Peyer's patch (tissue), 4 donors: ENCODE measurements around the gene TMEM178B. TPM values are rescaled to one million over a fixed set of nuclear protein-coding genes. Genes with fewer than 3 reads are reported as not detected.

Experiments used
- DNase-seq, 3 donors: peaks; one replicate each; pipeline ENCODE4 v3.0.0-alpha.2; 2017 to 2019
- H3K27ac ChIP-seq, 4 donors: fragments of 200-600 bp; sonication (generic); one replicate each; pipeline ENCODE4 v1.5.1; 2016 to 2019
- H3K27me3 ChIP-seq, 2 donors: fragments of 200-600 bp; sonication (generic); one replicate each; pipeline ENCODE4 v1.5.1; 2019
- H3K36me3 ChIP-seq, 3 donors: fragments of 200-600 bp; sonication (generic); one replicate each; pipeline ENCODE4 v1.5.1; 2016 to 2019
- H3K4me1 ChIP-seq, 4 donors: fragments of 200-600 bp; sonication (generic); one replicate each; pipeline ENCODE4 v1.5.1; 2016 to 2019
- H3K4me3 ChIP-seq, 4 donors: fragments of 200-600 bp; sonication (generic); 1 replicate in 3 of 4; 2 replicates in 1 of 4; pipeline ENCODE4 v1.5.1; 2016 to 2019; ENCODE audit warnings: mild to moderate bottlenecking in 1 of 4
- H3K9me3 ChIP-seq, 4 donors: fragments of 200-600 bp; sonication (generic); one replicate each; pipeline ENCODE4 v1.5.1; 2016 to 2019; ENCODE audit warnings: mild to moderate bottlenecking in 1 of 4
- CTCF ChIP-seq, 6 experiments: fragments of 450-650 bp in 4 of 6; fragments of 200-600 bp in 2 of 6; sonication (generic) in 1 of 6; IDR thresholded peaks; one replicate each; pipeline ENCODE4 v1.5.1; 2017 to 2019; ENCODE audit warnings: antibody characterized with exemption in 6 of 6, mild to moderate bottlenecking in 3 of 6, moderate library complexity in 1 of 6
- POLR2A ChIP-seq, 2 donors: fragments of 450-650 bp; IDR thresholded peaks; one replicate each; pipeline ENCODE4 v1.5.1; 2017; ENCODE audit warnings: antibody characterized with exemption in 2 of 2, mild to moderate bottlenecking in 2 of 2, moderate library complexity in 2 of 2
- total RNA-seq, 4 donors: library from RNA; depleted of rRNA; stranded (reverse); fragments of >200 nt; gene quantifications; one replicate each; pipeline ENCODE4 v1.1.0, GENCODE V29; 2016

TMEM178B gene
- total RNA-seq, 4 donors from 2014 or later: under 0.01 to 0.66 (median 0.13) TPM; not detected in 1

DNA sequence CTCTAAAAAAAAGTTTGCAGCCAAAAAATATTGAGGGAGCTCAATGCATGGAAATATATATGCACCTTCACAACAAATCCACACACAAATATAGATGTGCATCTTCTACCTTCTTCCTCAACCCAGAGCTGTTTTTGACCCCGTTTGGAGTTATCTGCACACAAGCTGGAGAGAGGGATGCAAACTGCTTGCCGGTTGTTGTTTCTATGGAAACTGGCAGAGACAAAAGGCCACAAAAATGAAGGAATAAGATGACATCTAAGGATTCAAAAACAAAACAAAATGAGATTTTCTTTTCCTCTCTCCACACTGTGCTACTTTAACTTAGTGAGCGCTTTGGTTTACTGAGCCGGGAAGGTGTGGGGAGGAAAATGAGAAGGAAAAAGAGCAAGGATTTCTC is 267.1 kb downstream of the TMEM178B start:
- H3K4me1 ChIP-seq: no peaks in the 10 kb centered on the region

DNA sequence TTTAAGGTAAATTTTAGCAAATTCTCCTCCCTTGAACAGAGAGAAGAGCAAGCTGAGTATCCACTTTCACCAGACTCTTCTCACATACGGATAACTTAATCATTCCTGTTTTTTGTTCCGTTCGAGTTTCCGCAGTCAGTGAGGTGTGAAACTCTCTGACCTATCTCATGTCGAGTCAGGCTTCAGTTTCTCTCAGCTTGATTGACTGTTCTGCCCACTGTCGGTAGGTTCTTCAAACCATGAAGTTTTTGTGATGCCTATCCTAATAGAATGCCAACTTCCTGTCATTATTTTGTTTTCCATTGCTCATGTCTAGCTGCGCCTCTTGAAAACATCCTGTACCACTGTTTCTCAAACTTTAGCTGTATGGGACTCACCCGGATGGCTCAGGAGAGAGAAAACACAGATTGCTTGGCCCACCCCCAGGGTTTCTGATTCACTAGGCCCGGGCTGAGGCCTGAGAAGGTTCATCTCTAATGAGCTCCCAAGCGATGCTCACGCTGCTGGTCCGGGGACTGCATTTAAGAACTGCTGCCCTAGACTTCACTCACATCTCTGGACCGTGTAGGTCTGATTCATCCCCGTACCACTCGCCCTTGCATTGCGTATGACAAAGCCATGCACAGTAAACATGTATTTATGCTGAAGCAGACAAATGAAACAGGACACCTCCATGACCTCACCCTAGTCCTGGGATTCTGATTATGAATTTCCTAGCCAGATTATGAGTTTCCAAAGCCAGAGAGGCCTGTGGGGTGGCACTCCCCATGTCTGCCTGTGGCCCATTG is 269.0 kb downstream of the TMEM178B start:
- Histone ChIP-seq H3K9me3 (no peaks in the 10 kb centered on the region), H3K4me3 (no peak overlapping the region), H3K27ac (no peak overlapping the region), H3K36me3 (no peaks in the 10 kb centered on the region), H3K4me1 (no peaks in the 10 kb centered on the region), H3K27me3 (no peaks in the 10 kb centered on the region)
- DNase-seq: no peak
- TF ChIP-seq CTCF (IDR thresholded peaks at IDR 0.05): no peak
- TF ChIP-seq POLR2A (IDR thresholded peaks at IDR 0.05): no peak

More for the DNA sequence above, 267.1 kb downstream of the TMEM178B start:
- H3K9me3 ChIP-seq: no peaks in the 10 kb centered on the region
- DNase-seq: no peak
- H3K27me3 ChIP-seq: no peaks in the 10 kb centered on the region
- TF ChIP-seq POLR2A (IDR thresholded peaks at IDR 0.05) (no peak), CTCF (IDR thresholded peaks at IDR 0.05) (no peak)
- H3K27ac ChIP-seq: no peak overlapping the region
- no peak overlapping the region for H3K4me3 ChIP-seq
- H3K36me3 ChIP-seq: no peaks in the 10 kb centered on the region

DNA sequence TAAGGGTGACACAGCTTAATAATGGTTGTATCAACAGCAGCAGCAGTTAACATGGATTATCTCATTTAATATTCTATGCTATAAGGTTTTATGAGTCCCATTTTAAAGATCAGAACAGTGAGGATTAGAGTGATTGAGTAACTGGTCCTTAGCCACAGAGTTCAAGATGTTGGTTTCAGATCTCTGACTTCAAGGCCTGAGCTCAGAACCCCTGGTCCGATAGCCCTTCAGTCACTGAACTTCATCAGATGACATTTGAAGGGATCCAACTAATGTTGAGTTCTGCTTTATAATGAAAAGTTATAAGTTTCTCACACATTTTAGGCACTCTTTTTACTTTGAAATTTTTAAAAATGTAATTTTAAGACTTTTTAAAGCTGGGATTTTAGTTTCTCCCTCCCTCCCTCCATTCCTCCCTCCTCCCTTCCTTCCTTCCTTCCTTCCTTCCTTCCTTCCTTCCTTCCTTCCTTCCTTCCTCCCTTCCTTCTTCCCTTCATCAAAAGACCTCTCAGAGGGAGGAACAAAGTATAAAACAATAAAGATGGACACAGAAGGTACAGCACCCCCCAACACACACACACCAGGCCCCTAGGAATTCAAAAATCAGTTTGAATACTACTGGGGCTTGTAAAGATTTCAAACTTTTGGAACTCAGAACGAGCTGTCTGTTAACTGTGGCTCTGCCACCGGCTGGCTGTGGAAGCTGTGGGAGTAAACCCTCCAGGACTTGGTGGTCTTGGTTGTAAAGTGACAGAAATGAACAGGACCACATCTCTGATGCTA is 270.5 kb downstream of the TMEM178B start:
- no peak for TF ChIP-seq CTCF (IDR thresholded peaks at IDR 0.05)
- no peak for TF ChIP-seq POLR2A (IDR thresholded peaks at IDR 0.05)
- Histone ChIP-seq H3K4me3 (no peak overlapping the region), H3K4me1 (no peaks in the 10 kb centered on the region), H3K27ac (no peak overlapping the region), H3K36me3 (no peaks in the 10 kb centered on the region), H3K27me3 (no peaks in the 10 kb centered on the region), H3K9me3 (no peaks in the 10 kb centered on the region)
- DNase-seq: no peak

GRCh38 chr7:141348728-141349127 is 274.9 kb downstream of the TMEM178B start:
- Histone ChIP-seq H3K4me3 (no peak overlapping the region), H3K36me3 (no peaks in the 10 kb centered on the region), H3K9me3 (no peaks in the 10 kb centered on the region), H3K27ac (no peak overlapping the region), H3K4me1 (no peaks in the 10 kb centered on the region), H3K27me3 (no peaks in the 10 kb centered on the region)
- TF ChIP-seq POLR2A (IDR thresholded peaks at IDR 0.05) (no peak), CTCF (IDR thresholded peaks at IDR 0.05) (no peak)
- no peak for DNase-seq

DNA sequence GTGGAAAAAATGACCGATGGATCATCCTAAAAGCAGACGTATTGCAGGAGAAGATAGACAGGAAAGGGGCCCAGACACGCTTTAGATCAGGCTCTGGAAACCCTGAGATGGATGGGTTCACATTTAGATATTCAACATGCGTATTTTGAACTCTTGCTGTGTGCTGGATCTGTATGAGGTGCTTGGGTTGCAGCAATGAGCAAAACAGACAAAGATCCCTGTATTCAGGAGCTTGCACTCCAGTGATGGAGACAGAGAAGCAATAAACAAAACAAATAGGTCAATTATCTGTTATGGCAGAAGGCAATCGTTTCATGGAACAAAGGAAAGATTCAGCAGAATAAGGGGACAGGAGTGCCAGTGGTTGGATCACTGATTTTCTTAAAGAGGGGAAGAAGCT is 275.5 kb downstream of the TMEM178B start:
- H3K27ac ChIP-seq: no peak overlapping the region
- no peaks in the 10 kb centered on the region for H3K9me3 ChIP-seq
- no peak for DNase-seq
- no peaks in the 10 kb centered on the region for H3K27me3 ChIP-seq
- H3K4me1 ChIP-seq: no peaks in the 10 kb centered on the region
- no peak overlapping the region for H3K4me3 ChIP-seq
- H3K36me3 ChIP-seq: no peaks in the 10 kb centered on the region
- TF ChIP-seq POLR2A (IDR thresholded peaks at IDR 0.05) (no peak), CTCF (IDR thresholded peaks at IDR 0.05) (no peak)
